GM21381 (cell line): ENCODE results near the gene CAP2.
"Not testable (repeated sequence)": the region's sequence is repeated elsewhere in the genome, so short reads cannot be mapped to it uniquely, and the experiment has no call there.

ENCODE experiments used
- ATAC-seq: cut with Tn5 transposase; IDR thresholded peaks from one replicate; pipeline ENCODE4 v1.9.1; 2021; ENCODE audit warnings: mild to moderate bottlenecking, moderate library complexity; ENCODE audit not compliant: unreplicated experiment

The CAP2 gene

DNA sequence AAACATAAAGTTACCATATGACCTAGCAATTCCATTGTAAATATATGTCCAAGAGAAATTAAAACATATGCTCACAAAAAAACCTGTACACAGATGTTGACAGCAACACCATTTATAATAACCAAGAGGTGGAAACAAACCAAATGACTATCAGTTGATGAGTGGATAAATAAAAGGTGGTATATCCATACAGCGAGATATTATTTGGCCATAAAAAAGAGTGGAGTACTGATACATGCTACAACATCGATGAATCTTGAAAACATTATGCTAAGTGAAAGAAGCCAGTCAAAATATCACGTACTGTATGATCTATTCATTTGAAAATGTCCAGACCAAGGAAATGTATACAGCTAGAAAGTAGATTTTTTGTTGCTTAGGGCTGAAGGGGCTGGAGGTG is 2.9 kb downstream of the CAP2 start:
- no peak for ATAC-seq

DNA sequence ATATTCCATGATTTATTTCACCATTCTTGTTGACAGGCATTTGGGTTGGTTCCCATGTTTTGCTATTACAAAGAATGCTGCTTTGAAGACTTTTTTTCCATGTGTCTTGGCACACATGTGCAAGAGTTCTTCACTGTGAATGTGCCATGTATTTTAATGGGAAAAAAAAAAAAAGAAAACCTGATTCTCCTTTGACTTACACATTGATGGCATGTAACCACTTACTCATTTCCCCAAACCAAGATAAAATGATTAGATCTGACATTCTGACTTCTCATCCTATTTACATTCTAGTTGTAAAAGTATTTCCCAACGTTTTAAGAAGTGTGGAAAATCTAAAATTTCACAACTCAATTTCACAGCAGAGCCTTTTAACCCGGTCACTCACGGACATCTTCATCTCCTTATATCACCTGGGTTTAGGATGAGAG is 4.4 kb downstream of the CAP2 start:
- ATAC-seq = no peak

DNA sequence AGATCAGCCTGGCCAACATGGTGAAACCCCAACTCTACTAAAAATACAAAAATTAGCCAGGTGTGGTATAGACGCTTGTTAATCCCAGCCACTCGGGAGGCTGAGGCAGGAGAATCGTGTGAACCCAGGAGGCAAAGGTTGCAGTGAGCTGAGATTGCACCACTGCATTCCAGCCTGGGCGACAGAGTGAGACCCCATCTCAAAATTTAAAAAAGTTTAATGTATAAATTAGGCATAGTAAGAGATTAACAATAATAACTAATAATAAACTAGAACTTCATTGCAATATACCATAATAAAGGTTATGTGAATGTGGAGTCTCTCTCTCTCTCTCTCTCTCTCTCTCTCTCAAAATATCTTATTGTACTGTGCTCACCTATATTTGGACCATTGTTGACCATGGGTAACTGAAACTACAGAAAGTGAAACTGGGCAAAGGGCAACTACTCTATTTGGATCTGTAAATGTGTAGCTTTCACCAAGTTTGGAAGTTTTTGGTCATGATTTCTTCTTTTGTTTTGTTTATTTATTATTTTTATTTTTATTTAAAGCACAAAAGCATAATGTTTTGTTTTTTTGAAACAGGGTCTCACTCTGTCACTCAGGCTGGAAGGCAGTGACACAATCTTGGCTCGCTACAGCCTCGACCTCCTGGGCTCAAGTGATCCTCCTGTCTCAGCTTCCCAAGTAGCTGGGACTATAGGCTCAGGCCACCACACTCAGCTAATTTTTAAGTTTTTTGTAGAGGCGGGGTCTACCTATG is 12.0 kb downstream of the CAP2 start:
- ATAC-seq = not testable (repeated sequence)

DNA sequence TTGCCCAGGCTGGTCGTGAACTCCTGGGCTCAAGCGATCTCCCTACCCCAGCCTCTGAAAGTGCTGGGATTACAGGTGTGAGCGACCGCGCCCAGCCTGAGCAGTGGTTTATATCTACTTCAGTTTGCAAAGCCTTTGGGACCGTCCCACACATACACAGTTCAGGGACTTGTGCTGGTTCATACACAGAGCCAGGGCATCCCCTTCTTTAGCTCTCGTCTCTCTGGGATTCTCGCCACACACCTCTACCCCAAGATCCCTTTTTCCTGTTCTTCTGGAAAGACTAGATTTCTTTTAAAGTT is 12.5 kb downstream of the CAP2 start:
- ATAC-seq = no peak

DNA sequence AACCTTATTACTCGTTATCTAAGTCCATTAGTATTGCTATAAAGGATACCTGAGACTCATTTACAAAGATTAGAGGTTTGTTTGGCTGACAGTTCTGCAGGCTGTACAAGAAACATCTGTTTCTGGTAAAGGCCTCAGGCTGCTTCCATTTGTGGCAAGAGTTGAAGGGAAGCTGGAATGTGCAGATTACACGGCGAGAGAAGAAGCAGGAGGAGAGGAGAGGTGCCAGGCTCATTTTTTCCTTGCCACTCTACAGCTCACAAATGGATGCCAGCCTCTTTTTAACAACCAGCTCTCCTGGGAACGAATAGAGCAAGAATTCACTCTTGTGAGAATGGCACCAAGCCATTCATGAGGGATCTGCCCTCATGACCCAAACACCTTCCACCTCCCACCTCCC is 14.7 kb downstream of the CAP2 start:
- ATAC-seq = no peak

DNA sequence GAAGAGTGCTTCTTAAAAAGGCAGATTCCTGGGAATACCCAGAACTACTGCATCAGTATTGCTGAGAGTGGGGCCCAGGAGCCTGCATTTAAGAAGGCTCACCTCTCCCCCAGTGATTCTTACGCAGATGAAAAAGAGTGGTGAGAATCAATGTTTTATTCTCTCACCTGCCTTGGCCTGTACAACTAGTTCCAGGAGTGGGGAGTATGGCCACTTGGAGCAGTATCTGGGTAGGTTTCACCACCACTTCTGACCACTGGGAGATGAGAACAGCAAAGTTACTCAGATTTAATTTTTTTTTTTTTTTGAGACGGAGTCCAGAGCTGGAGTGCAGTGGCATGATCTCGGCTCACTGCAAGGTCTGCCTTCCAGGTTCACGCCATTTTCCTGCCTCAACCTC is 16.9 kb downstream of the CAP2 start:
- ATAC-seq = no peak

DNA sequence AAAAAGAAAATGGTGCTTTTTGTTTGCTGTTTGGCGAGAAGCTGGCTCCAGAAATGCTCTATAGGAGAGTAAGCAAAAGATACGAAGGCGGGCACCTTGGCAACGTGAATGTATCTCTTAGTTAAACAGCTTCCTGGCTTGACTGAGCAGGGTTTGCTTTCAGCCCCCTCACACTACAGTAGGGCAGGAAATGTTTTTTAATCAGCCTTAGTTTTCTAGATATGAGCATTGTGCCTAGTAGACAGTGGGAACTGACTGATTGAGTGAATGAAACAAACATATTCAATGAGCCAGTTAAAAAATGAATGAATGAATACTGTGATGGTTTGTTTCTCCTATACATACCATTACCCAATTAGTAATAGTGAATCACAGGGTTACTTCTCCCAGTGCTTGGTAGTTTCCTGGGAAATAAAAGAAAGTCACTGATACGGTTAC is 19.9 kb downstream of the CAP2 start:
- no peak for ATAC-seq

DNA sequence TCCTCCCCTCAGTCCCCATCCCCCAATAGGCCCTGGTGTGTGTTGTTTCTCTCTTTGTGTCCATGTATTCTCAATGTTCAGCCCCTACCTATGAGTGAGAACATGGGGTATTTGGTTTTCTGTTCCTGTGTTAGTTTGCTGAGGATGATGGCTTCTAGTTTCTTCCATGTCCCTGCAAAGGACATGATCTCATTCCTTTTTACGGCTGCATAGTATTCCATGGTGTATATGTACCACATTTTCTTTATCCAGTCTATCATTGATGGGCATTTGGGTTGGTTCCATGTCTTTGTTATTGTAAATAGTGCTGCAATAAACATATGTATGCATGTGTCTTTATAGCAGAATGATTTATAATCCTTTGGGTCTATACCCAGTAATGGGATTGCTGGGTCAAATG is 21.0 kb downstream of the CAP2 start:
- not testable (repeated sequence) for ATAC-seq

DNA sequence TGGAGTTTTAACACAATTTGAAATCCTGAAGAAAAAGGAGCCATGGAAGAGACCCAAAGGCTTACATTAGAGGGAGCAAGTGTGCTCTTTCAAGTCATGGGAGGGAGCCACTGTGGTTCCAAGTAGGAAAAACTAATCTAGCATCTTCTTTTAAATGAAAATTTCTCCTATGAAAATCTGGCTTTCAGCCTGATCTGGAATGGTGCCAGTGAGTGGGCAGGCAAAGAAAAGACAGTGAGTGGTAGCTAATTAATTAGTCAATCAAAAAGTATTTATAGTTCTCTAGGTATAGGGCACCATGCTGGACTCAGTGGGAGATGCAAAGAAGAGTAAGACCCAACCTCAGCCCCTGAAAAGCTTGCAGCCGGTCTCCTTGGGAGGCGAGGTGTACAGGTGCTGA is 21.9 kb downstream of the CAP2 start:
- no peak for ATAC-seq

DNA sequence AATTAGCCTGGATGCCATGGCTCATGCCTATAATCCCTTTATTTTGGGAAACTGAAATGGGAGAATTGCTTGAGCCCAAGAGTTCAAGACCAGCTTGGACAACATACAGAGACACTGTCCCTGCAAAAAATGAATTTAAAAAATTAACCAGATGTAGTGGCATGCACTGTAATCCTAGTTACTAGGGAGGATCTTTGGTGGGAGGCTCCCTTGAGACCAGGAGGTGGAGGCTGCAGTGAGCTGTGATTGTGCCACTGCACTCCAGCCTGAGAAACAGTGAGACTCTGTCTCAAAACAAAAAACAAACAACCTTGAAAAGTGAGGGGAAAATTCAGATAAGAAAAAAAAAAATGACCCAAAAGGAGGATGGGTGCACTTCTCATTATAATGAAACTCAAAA is 23.4 kb downstream of the CAP2 start:
- no peak for ATAC-seq

DNA sequence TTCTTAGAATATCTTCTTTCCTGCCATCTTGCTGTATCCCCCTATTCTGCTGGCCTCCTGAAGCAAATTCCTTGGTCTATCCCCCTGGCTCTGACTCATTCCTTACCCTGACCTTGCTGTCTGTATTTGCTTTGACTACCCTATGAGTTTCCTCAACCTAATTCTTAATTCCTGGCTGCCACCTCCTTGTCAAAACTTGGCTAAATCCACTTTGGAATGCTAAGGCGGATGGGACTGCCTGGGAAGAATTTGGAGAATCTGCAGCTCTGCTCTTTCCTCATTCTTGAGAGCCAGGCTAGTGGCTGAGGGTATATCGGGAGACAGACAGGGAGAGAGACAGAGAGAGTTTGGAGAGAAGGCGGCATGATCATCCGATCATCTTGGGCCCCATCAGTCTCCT is 24.4 kb downstream of the CAP2 start:
- no peak for ATAC-seq

DNA sequence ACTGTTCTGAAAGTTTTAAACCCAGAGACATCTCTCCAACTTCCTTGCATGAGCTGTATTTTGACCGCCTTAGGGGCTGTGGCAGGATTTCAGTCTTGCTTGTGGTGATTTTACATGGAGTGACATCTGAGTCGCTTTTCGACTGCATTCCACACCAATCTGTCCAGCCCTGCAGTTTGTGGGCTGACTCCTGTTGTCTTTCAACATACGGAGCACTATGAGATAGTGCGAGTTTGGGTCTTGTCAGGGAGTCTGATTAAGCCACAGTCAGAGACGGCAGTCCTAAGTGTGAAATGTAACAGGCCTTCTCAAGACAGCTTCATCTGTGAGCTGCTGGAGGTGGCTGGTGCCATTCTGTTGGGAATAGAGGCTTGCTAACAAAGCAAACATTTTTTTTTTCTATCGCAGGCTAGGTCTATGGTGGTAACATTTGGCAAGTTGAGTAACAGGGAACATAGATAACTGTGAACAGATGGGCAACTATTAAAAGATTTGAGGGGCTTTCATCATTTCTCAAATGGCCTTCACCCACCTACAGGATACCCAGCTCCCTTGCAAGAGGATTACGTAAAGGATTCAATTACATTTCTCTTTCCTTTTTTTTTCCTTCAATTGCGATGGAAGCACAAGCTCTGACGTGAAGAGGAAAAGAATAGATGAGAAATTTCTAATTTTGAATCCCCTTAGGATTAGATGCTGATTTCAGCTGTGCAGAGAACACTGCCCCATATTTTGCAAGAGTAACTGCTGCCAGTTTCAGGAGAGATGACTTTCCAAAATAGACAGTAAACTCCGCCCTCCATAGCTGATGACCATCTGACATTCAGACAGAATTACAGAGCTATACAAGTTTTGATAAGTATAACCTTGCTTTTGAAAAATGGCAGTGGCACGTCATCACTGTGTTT is 25.1 kb downstream of the CAP2 start:
- ATAC-seq = no peak

DNA sequence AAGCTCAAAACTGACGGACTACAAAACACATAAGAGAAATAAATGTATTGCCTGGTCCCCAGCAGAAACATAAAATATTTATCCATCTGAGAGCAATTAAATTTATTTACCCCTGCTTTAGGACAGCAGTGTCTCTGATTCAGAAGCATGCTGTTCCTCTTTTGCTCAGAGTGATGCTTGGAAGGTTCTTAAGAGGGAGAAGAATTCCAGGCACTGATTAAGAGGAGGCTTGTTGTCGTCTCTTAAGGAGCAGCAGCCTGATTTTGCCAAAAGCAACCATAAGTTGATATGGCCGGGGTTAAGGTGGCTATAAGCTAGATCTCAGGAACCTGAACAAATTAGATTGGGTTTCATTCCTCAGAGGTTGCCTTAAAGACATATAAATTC is 25.8 kb downstream of the CAP2 start:
- no peak for ATAC-seq

DNA sequence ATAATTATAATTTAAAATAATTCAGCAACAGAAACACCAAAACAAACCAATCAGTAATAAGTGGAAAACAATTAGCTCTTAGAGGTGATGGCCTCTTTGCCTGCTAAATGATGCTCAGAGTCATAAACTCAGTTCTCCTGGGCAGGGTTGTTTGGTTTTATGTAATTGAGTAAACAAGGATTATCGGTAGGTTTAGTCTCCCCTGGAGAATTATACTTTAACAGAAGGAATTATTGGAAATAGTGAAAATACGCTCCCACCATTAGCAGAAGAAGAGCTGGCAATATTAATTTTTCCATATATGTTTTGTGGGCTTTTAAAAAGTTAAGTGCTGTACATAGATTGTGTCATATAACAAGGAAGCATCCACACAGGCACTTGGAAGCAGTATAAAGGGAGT is 27.0 kb downstream of the CAP2 start:
- no peak for ATAC-seq

DNA sequence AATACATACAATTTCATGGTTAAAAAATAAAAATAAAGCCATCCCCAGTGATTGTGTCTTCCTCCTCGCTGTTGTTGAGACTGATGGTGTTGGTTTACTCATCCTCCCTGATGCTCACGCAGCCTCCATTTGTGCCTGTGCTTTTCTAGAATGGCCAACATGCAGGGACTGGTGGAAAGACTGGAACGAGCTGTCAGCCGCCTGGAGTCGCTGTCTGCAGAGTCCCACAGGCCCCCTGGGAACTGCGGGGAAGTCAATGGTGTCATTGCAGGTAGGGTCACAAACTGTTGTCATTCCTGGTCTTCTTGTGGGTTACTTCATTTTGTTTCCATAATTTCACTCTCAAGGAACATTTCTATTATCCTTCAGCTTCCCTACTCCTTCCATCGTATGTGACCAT is 28.0 kb downstream of the CAP2 start:
- ATAC-seq = no peak

DNA sequence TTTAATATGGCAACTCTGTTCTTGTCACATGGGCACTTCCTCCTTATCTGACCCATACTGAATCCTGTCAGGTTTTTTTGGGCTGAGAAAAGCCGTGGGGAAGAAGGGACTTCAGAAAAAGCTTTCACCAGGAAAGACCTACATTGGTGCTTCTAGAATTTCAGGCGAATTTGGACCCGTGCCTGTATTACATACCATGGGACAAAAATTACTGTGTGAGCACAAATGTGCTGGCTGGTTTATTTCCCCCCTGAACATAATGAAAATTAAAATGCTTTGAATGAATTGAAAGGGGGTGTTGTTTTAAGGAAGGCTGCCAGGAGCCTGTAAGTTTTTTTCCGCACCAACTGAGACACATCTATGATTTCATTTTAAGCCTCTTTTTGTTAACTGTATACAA is 29.6 kb downstream of the CAP2 start:
- ATAC-seq = no peak

DNA sequence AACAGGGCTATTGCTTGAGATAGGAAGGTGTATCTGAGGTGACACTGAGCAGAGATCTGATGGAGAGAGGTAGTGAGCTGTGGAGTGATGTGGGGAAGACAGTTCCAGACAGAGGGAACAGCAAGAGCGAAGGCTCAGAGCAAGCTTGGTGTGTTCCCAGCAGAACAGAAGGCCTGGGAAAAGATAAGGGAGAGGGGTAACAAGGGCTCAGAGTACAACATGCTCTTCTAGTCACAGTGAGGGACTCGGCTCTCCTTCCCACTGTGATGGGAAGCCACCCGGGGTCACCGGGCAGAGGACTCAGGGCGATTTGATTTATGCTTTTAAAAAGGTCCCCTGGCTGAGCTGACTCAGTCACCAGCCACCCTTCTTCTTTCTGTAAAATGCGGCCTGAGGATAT is 33.7 kb downstream of the CAP2 start:
- ATAC-seq = no peak

DNA sequence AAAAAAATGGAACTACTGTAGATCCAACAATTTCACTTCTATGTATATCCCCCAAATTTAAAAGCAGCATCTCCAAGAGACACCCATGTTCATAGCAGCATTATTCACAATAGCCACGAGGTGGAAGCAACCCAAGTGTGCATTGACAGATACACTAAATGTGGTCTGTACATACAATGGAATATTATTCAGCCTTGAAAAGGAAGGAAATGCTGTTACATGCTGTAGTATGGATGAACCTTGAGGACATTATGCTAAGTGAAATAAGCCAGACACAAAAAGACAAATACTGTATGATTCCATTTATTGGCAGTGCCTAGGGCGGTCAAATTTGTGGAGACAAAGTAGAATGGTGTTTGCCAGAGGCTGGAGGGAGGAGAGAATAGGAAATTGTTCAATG is 34.2 kb downstream of the CAP2 start:
- no peak for ATAC-seq

DNA sequence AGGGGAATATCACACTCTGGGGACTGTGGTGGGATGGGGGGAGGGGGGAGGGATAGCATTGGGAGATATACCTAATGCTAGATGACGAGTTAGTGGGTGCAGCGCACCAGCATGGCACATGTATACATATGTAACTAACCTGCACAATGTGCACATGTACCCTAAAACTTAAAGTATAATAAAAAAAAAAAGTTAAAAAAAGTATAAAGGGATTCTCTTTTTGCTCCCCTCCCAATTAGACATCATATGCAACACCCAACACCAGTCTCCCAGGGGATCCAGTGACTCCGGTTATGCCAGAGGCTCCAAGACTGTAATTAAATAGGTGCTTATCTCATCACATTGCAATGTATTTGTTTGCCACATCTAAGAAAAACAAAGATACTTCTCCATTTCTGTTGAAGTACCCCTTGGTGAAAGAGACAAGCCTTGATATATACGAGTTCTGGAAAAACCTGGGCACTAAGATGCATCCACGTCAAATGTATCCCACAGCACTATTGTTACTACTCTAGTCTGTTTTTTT is 35.3 kb downstream of the CAP2 start:
- ATAC-seq = not testable (repeated sequence)

DNA sequence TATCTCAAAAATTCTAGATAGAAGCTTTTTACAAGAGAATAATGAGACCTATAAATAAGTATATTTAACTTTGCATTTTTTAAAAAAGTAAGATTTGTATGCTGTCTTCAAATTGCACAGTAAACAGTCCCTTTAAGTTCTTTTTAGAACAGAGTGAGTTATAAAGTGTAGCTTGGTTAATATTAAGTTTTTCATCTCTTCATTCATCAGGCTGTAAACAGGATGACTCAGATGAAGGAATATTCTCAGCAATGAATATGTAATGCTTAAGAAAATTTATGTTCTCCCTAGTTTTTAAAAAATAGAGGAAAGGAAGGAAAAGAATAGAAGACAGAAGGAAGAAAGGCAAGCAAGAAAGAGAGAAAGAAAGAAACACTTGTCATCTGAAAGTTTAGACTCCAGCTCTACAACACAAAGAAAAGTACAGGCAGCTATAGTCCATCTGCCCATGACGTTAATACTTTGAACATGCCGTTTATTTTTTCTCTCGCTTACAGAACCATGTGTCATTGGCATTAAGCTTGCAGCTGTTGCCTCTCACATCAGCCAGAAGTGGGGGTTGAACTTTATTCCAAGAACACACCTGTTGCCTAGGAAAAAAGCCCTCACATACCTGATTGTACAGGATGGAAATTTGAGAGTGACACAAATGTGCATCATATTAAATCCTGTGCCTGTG is 36.1 kb downstream of the CAP2 start:
- ATAC-seq = no peak

DNA sequence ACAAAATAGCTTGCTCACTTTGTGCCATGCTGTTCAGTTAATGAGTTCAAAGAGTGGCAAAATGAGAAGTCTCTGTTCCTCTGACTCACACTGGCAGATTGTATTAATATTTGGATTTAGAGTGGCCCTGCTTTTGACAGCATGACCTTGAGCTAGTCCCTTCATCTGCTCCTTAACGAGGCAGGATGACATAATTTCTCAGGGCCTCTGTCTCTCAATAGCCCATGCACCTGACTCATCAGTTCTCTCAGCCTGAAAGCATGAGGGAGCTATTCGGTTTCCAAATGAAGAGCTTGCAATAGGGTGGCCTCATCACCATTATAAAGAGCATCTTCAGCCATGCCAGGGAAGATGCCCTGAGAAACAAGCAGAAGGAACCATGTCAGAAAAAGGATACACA is 38.2 kb downstream of the CAP2 start:
- no peak for ATAC-seq

DNA sequence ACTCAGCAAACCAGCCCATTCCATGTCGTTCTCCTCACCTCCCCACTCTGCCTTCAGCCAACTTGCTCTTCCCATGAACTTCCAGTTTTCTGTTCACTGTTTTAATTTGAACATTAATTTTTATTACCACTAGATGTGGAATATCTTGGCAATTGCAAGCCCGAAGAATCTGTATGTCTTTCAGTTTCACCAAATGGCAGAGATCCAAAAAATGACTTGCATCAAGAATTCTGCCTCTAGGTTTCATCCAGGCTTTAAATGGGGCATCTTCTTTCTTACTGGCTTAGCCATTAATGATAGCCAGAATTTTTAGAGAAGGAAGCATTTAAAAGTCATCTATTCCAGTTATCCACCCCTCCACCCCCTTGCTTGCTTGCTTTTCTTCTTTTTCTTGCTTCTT is 39.0 kb downstream of the CAP2 start:
- no peak for ATAC-seq
